GM21528 (cell line): ENCODE measurements around the gene DIDO1.

Experiments used
- ATAC-seq: cut with Tn5 transposase; IDR thresholded peaks from one replicate; pipeline ENCODE4 v1.9.1; 2021; ENCODE audit warnings: mild to moderate bottlenecking, moderate library complexity; ENCODE audit not compliant: unreplicated experiment, low FRiP score

The DIDO1 gene

GRCh38 chr20:62951896-62952372, 25.6 kb upstream of the DIDO1 start:
- ATAC-seq, result no peak

- ATAC-seq, result no peak
Observed at GRCh38 chr20:62951143-62951895, 25.0 kb upstream of the DIDO1 start.

GRCh38 chr20:62950741-62951140, 24.4 kb upstream of the DIDO1 start:
- no peak for ATAC-seq

- ATAC-seq, result no peak
Observed at GRCh38 chr20:62949962-62950361, 23.7 kb upstream of the DIDO1 start.

- ATAC-seq, result no peak
Observed at GRCh38 chr20:62949153-62949821, 23.0 kb upstream of the DIDO1 start.

GRCh38 chr20:62947532-62948300, 21.4 kb upstream of the DIDO1 start:
- no peak for ATAC-seq

- no peak for ATAC-seq
Observed at GRCh38 chr20:62946918-62947317, 20.6 kb upstream of the DIDO1 start.

GRCh38 chr20:62945771-62946339, 19.6 kb upstream of the DIDO1 start:
- ATAC-seq, result no peak

- no peak for ATAC-seq
Observed at GRCh38 chr20:62944746-62945145, 18.4 kb upstream of the DIDO1 start.

GRCh38 chr20:62944184-62944583, 17.9 kb upstream of the DIDO1 start:
- no peak for ATAC-seq

- ATAC-seq, result no peak
Observed at GRCh38 chr20:62943396-62943795, 17.1 kb upstream of the DIDO1 start.

- ATAC-seq, result no peak
Observed at GRCh38 chr20:62942456-62942855, 16.2 kb upstream of the DIDO1 start.

- ATAC-seq, result no peak
Observed at GRCh38 chr20:62941792-62942191, 15.5 kb upstream of the DIDO1 start.

- no peak for ATAC-seq
Observed at GRCh38 chr20:62940875-62941274, 14.6 kb upstream of the DIDO1 start.

GRCh38 chr20:62938105-62938888, 12.0 kb upstream of the DIDO1 start, which contains the start of gene GID8:
Gene GID8, plus strand, starts transcription at chr20:62938147. Its CDS starts 3,356 bp downstream, at chr20:62941503.
- peak; percentile 45 for ATAC-seq

- ATAC-seq, result peak; percentile 78
Observed at GRCh38 chr20:62937268-62938104, 11.2 kb upstream of the DIDO1 start.

- no peak for ATAC-seq
Observed at GRCh38 chr20:62935968-62936585, 9.8 kb upstream of the DIDO1 start.

GRCh38 chr20:62935204-62935967, 9.1 kb upstream of the DIDO1 start:
- no peak for ATAC-seq
